Renal pelvis (tissue), 4 donors: ENCODE data around the gene RBL1. TPM values are rescaled to one million over a fixed set of nuclear protein-coding genes. Genes with fewer than 3 reads are reported as not detected.
"Not testable (repeated sequence)": the region's sequence is repeated elsewhere in the genome, so short reads cannot be mapped to it uniquely, and the experiment has no call there.

Source experiments
- DNase-seq: peaks from one replicate; pipeline ENCODE4 v3.0.0-alpha.2; 2013
- polyA plus RNA-seq, 3 donors: library from polyadenylated mRNA; unstranded; fragments of 120-200 nt; gene quantifications; one replicate each; pipeline ENCODE4 v1.2.1, GENCODE V29; 2013; ENCODE audit not compliant: insufficient read length in 3 of 3

RBL1 gene
- polyA plus RNA-seq, 3 donors = 8.8 to 12.6 (median 11.6) TPM

DNA sequence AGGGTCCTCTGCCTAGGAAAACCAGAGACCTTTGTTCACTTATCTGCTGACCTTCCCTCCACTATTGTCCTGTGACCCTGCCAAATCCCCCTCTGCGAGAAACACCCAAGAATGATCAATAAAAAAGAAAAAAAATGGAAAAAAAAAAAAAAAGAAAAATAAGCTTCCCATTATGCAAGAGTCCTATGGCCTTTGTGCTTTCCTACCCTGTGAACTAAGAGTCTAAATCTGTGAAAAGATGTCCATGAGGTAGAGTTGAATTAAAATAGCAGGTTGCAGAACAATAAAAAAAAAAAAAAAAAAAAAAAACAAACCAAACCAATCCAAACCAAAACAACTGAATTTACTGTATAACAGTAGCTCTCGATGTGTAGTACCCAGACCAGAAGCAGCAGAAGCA is 94.2 kb downstream of the RBL1 start:
- not testable (repeated sequence) for DNase-seq

DNA sequence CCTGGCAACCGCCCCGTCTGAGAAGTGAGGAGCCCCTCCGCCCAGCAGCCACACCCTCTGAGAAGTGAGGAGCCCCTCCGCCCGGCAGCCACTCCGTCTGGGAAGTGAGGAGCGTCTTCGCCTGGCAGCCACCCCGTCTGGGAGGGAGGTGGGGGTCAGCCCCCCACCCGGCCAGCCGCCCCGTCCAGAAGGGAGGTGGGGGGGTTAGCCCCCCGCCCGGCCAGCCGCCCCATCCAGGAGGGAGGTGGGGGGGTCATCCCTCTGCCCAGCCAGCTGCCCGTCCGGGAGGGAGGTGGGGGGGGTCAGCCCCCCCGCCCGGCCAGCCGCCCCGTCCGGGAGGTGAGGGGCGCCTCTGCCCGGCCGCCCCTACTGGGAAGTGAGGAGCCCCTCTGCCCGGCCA is 95.6 kb downstream of the RBL1 start:
- not testable (repeated sequence) for DNase-seq

GRCh38 chr20:36998652-36999051 is 97.1 kb downstream of the RBL1 start:
- DNase-seq = no peak

- DNase-seq = no peak
Observed at GRCh38 chr20:36997121-36997520, 98.7 kb downstream of the RBL1 start.

GRCh38 chr20:36994221-36994620 is 101.6 kb downstream of the RBL1 start:
- DNase-seq = not testable (repeated sequence)

GRCh38 chr20:36992802-36993334 is 102.9 kb downstream of the RBL1 start:
- no peak for DNase-seq

DNA sequence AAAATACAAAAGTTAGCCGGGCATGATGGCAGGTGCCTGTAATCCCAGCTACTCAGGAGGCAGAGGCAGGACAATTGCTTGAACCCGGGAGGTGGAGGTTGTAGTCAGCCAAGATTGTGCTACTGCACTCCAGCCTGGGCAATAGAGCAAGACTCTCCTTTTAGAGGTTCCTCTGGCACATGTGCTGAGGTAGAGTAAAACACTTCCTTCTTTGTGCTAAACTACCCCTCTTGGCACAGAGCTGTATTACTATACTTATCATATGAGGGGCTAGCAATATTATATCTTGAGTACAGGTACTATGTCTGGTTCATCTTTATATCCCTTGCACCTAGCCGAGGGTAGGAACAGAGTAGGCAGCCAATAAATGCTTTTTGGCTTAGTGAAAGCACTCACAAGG is 104.1 kb downstream of the RBL1 start:
- DNase-seq = no peak

DNA sequence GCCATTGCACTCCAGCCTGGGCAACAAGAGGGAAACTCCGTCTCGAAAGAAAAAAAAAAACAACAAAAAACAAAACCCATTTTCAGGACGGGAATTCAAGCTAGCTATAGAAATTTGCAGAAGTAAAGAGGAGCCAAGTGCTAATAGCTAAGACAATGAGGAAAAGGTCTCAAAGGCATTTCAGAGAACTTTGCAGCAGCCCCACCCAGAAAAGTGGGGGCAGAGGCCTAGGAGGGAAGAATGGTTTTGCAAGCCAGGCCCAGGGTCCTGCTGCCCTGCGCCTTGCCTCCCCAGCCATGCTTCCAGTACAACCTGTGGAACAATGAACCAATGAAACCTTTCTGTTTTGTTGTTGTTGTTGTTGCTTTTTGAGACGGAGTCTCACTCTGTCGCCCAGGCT is 106.0 kb downstream of the RBL1 start:
- DNase-seq = no peak

- no peak for DNase-seq
Observed at GRCh38 chr20:36988494-36988966, 107.3 kb downstream of the RBL1 start.

DNA sequence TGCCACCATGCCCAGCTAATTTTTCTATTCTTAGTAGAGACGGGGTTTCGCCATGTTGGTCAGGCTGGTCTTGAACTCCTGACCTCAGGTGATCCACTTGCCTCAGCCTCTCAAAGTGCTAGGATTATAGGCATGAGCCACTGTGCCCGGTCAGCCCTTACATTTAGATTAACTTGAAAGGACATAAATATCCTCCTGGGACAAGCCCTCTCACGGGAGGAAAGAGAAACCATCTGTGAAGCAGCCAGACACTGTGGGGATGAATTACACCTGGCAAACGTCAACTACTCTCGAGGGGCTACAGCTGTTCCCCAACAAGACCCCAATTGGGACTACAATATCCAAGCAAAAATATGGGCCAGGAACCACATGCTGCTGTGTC is 111.5 kb downstream of the RBL1 start:
- DNase-seq = peak; percentile 36

DNA sequence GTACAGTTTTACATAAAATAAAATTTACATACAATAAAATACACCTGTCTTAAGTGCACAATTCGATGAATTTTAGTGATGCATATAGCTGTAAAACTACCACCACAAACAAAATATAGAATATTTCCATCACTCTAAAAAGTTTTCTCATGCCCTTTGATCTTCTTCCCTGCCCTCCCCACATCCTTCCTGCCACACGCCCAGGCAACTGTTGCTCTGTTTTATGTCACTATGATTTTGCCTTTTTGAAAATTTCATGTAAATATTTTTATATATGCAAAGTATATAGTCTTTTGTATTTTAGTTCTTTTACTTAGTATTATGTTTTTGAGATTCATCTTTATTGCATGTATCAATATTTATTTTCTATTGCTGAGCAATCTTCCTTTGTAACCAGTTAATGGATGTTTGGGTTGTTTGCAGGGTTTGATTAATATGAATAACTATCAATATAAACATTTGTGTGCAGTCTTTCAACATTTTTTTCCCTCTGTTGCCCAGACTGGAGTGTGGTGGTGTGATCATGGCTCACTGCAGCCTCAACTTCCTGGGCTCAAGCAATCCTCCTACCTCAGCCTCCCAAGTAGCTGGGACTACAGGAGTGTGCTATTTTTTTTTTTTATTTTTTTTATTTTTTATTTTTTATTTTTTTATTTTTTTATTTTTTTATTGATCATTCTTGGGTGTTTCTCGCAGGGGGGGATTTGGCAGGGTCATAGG is 120.5 kb downstream of the RBL1 start:
- no peak for DNase-seq

- no peak for DNase-seq
Observed at GRCh38 chr20:36974660-36975059, 121.1 kb downstream of the RBL1 start.

- DNase-seq = no peak
Observed at GRCh38 chr20:36971103-36971502, 124.7 kb downstream of the RBL1 start.

DNA sequence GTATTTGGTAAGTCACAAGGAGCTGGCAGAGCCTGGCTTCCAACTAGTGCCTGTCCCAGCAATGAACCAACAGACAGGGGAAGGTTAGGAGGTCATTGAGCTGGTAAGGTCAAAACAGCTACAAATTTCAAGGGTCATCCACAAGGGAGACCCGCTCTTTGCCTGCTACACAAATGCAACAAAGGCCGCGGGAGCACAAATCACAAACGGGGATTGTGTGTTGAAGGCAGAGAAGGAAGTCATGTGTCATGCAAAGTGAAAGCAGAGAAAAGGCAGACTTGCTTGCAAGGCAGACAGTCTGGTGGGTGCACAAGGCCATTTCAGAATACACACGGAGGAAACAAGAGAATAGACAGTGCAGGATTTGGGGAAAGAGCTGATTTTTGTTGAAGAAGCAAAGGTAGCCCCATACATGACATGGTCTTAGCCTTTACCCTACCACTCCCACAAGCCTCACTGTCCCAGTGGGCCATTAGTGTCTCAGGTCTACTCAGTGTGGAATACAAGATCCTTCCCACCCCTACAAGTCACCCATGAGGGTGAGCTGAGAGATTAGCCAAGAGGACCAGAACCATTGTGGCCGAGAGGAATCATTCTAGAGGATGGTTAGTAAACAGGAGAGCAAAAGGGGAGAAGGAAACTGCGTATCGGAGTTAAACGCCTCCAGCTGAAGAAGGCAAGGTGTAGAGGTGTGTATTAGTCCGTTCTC is 126.2 kb downstream of the RBL1 start:
- no peak for DNase-seq

DNA sequence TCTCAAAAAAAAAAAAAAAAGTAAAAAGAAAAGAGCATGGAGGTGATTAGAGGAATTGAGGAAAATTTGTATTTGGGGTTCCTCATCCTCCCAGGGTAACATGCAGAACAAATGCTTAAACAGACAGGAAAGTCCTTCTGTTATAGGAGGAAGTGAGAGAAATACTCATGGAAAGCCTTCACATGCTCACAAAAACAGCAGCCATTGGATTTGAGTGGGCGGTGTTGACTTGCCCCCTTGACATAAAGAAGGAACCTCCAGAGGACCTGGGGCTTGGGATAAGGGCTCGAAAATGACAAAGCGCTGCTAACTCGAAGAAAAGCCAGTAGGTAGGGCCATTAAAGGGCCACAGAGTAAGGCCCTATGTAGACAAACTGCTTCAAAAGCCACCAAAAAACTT is 126.7 kb downstream of the RBL1 start:
- DNase-seq = no peak

DNA sequence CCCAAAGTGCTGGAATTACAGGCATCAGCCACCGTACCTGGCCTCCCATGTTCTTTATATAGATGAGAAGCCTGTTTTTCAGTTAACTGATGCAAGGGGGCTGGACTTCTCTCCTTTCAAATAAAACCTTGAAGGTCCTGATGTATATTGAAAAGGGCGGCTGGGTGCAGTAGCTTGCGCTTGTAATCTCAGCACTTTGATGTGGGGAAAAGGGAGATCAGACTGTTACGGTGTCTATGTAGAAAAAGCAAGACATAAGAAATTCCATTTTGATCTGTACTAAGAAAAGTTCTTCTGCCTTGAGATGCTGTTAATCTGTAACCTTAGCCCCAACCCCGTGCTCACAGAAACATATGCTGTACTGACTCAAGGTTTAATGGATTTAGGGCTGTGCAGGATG is 128.2 kb downstream of the RBL1 start:
- DNase-seq = no peak

- DNase-seq = not testable (repeated sequence)
Observed at GRCh38 chr20:36966965-36967364, 128.8 kb downstream of the RBL1 start.

- DNase-seq = not testable (repeated sequence)
Observed at GRCh38 chr20:36962354-36962941, 133.3 kb downstream of the RBL1 start.

- no peak for DNase-seq
Observed at GRCh38 chr20:36959242-36959641, 136.6 kb downstream of the RBL1 start.

DNA sequence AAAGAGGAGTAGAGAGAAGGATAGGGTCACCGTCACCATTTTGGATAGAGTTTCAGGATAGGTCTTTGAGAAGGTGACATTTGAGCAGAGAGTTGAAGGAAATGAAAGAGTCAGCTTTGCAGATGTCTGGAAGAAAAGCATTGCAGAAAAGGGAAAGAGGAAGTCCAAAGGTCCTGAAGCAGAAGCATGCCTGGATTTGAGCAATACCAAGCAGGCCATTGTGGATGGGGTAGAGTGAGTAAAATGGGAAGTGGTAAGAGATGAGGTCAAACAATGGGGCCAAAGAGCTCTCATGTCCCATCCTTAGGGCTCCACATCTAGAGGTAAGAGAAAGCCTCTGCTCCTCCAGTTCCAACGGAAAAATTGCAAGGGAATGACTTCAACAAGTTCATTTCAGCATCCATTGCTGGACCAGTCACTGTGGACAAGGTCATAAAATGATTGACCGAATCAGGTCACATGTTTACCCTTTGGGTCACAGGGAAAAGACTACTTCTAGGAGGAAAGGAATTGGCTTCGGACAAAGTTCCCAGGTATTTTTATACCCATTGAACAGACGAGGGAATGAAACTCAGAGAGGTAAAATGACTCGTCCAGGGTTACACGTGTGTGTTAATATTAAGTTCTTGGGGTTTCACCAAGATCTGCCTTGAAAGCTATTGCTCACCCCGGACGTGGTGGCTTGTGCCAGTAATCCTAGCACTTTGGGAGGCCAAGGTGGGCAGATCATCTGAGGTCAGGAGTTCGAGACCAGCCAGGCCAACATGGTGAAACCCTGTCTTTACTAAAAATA is 137.7 kb downstream of the RBL1 start:
- DNase-seq = no peak

DNA sequence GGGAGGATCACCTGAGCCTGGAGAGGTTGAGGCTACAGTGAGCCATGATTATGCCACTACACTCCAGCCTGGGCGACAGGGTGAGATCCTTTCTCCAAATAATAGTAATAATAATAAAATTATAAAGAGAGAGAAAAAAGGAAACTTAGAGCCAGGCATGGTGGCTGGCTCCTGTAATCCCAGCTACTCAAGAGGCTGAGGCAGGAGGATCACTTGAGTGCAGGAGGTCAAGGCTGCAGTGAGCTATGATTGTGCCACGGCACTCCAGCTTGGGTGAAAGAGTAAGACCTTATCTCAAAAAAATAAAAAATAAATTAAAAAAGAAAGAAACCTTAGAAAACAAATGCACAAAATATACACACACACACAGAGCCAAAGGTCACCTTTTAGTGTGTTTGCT is 139.1 kb downstream of the RBL1 start:
- DNase-seq = no peak

GRCh38 chr20:36956016-36956415 is 139.8 kb downstream of the RBL1 start:
- DNase-seq = no peak
